Epithelial cell of esophagus (primary cell): ENCODE data around the gene SP7.
"Not testable (repeated sequence)": the region's sequence is repeated elsewhere in the genome, so short reads cannot be mapped to it uniquely, and the experiment has no call there.

ENCODE experiments used
- DNase-seq: peaks from one replicate; pipeline ENCODE4 v3.0.0; 2010; ENCODE audit warnings: low read depth
- H3K4me3 ChIP-seq: 2 replicates; pipeline ENCODE4 v1.5.1; 2011; ENCODE audit warnings: mild to moderate bottlenecking, low read length, control low read depth
- TF ChIP-seq, protein P1 (sequence below): IDR thresholded peaks from 2 replicates; pipeline ENCODE4 v1.5.1; 2011; ENCODE audit warnings: low read depth, mild to moderate bottlenecking, low read length, control low read depth, inconsistent platforms; ENCODE audit not compliant: insufficient read depth; ENCODE audit errors: missing control alignments

Gene SP7

GRCh38 chr12:53338017-53338416, 1.9 kb upstream of the SP7 start:
- no peak overlapping the region for H3K4me3 ChIP-seq
- DNase-seq: no peak
- TF ChIP-seq, protein P1, sequence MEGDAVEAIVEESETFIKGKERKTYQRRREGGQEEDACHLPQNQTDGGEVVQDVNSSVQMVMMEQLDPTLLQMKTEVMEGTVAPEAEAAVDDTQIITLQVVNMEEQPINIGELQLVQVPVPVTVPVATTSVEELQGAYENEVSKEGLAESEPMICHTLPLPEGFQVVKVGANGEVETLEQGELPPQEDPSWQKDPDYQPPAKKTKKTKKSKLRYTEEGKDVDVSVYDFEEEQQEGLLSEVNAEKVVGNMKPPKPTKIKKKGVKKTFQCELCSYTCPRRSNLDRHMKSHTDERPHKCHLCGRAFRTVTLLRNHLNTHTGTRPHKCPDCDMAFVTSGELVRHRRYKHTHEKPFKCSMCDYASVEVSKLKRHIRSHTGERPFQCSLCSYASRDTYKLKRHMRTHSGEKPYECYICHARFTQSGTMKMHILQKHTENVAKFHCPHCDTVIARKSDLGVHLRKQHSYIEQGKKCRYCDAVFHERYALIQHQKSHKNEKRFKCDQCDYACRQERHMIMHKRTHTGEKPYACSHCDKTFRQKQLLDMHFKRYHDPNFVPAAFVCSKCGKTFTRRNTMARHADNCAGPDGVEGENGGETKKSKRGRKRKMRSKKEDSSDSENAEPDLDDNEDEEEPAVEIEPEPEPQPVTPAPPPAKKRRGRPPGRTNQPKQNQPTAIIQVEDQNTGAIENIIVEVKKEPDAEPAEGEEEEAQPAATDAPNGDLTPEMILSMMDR: no peak

GRCh38 chr12:53334822-53335221, 1.3 kb downstream of the SP7 start:
- DNase-seq: no peak
- TF ChIP-seq, protein P1: no peak
- no peak overlapping the region for H3K4me3 ChIP-seq

DNA sequence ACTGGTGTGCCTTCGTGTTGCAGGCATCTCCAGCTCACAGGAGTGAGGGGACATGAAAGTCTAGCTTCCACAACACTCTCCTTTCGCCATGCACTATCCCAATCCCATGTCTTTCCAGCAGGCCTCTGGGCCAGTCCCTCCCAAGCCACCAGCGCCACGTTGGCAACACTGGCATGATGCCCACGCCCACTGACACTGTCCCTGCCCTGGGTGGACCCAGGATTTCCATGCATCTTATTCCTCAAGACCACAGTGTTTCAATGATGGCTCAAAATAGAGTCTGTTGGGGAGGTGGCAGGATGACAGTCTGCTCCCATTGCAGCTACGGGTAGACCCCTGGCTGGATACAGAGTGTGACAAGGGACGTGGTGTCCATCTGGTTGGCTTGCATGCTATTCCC, 2.3 kb downstream of the SP7 start:
- no peak for DNase-seq
- TF ChIP-seq, protein P1: no peak
- H3K4me3 ChIP-seq: no peak overlapping the region

DNA sequence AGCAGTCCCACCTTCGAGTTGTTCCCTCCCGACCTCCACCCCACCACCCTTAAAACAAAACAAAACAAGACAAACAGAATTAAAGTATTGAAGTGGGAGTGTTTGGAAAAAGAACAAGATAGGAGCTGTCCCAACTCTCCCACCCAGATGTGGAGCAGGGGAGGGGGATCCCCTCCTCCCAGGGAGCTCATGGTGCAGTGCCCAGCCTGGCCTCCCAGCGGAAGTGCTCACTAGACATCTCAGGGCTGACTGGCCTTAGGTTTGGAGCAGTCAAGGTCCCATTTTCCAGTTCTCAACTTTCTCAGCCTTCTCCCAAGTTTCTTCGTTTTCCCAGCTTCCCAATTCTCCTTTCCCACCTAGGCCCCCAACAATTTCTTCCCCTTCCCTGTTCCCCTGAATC, 2.9 kb downstream of the SP7 start:
- TF ChIP-seq, protein P1: no peak
- DNase-seq: no peak
- no peak overlapping the region for H3K4me3 ChIP-seq

DNA sequence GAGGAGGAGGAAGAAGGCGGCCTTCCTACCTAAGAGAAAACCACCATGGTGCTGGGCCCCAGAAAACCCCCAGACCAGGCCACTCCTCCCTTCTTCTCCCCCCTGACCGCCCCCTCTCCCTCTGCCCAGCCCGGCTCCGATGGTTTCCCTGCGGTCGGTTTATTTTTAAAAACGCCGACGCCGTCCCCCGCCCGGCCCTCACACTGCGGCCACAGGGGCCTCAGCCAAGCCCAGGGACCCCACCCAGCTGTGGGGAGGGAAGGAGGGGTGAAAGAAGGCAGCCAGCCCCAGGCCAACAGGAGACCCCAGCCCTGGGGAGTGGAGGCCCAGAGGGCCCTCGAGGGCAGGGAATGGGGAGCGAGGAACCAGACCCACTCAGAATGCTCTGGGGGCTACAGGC, 3.4 kb downstream of the SP7 start:
- TF ChIP-seq, protein P1: no peak
- no peak for DNase-seq
- H3K4me3 ChIP-seq: no peak overlapping the region

DNA sequence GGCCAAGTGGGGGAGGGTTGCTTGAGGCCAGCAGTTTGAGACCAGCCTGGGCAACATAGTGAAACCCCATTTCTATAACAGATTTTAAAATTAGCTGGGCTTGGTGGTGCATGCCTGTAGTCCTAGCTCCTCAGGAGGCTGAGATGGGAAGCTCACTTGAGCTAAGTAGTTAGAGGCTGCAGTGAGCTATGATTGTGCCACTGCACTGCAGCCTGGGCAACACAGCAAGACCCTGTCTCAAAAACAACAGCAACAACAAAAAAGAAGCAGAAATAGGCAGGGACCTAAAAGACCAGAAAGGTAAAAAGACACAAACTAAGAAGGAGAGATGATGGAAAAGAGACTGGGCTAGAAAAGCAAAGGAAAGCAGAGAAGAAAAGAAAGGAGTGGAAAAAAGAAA, 3.8 kb downstream of the SP7 start:
- H3K4me3 ChIP-seq, DNase-seq: not testable (repeated sequence)

GRCh38 chr12:53330671-53331070, 5.5 kb downstream of the SP7 start:
- TF ChIP-seq, protein P1: no peak
- DNase-seq: no peak
- no peak overlapping the region for H3K4me3 ChIP-seq

- no peak overlapping the region for H3K4me3 ChIP-seq
- TF ChIP-seq, protein P1: no peak
Measured at GRCh38 chr12:53328043-53328435, 8.1 kb downstream of the SP7 start.

More at GRCh38 chr12:53328043-53328435, 8.1 kb downstream of the SP7 start:
- no peak for DNase-seq
